GM18505 (cell line): ENCODE measurements around the gene KLF17.

Experiments
- ATAC-seq: cut with Tn5 transposase; IDR thresholded peaks from one replicate; pipeline ENCODE4 v1.9.1; 2021; ENCODE audit not compliant: unreplicated experiment
- POLR2A ChIP-seq: IDR thresholded peaks from 4 replicates; pipeline ENCODE4 v1.6.1; 2011; ENCODE audit warnings: borderline replicate concordance; ENCODE audit not compliant: insufficient read depth, insufficient read length; ENCODE audit errors: extremely low read depth

KLF17 gene

GRCh38 chr1:44151808-44152207, 33.2 kb downstream of the KLF17 start:
- ATAC-seq = no peak
- TF ChIP-seq POLR2A = no peak

GRCh38 chr1:44152692-44153091, 34.1 kb downstream of the KLF17 start:
- TF ChIP-seq POLR2A = no peak
- no peak for ATAC-seq

- TF ChIP-seq POLR2A = no peak
- no peak for ATAC-seq
These were observed 35.4 kb downstream of the KLF17 start for GRCh38 chr1:44154049-44154448.

GRCh38 chr1:44157903-44158302, 39.3 kb downstream of the KLF17 start:
- no peak for TF ChIP-seq POLR2A

GRCh38 chr1:44158871-44159270, 40.2 kb downstream of the KLF17 start:
- no peak for ATAC-seq
- no peak for TF ChIP-seq POLR2A

More at GRCh38 chr1:44157903-44158302, 39.3 kb downstream of the KLF17 start:
- ATAC-seq = no peak

GRCh38 chr1:44161546-44161945, 42.9 kb downstream of the KLF17 start:
- no peak for ATAC-seq
- no peak for TF ChIP-seq POLR2A

- ATAC-seq = no peak
- no peak for TF ChIP-seq POLR2A
These were observed 50.0 kb downstream of the KLF17 start for GRCh38 chr1:44168520-44169098.

GRCh38 chr1:44170281-44170823, 51.7 kb downstream of the KLF17 start:
- TF ChIP-seq POLR2A = no peak
- ATAC-seq = no peak

- ATAC-seq = no peak
- TF ChIP-seq POLR2A = no peak
These were observed 56.0 kb downstream of the KLF17 start for GRCh38 chr1:44174630-44175029.
